Measurements from ENCODE around the gene CAB39.

The CAB39 gene

GRCh38 chr2:230758566-230759480, 46.2 kb downstream of the CAB39 start:
- DNase-seq: no peak

GRCh38 chr2:230759481-230760167, 47.0 kb downstream of the CAB39 start:
- no peak for DNase-seq

DNA sequence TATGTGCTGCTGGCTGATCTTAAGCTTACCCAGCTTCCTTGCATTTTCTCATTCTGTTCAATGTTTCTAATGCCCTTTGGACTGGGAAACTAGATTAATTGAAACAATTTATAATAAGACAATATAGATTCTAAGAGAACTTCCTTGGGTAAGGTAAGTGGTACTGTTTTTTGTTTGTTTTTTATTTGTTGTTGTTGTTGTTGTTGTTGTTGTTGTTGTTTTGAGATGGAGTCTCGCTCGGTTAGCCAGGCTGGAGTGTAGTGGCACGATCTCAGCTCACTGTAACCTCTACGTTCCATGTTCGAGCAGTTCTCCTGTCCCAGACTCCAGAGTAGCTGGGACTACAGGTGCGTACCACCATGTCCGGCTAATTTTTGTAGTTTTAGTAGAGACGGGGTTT, 49.1 kb downstream of the CAB39 start:
- no peak for DNase-seq

GRCh38 chr2:230762317-230762896, 49.8 kb downstream of the CAB39 start:
- DNase-seq: no peak

- no peak for DNase-seq
Observed at GRCh38 chr2:230764346-230764745, 51.7 kb downstream of the CAB39 start.

GRCh38 chr2:230765611-230766300, 53.1 kb downstream of the CAB39 start:
- DNase-seq: no peak

GRCh38 chr2:230767862-230768388, 55.3 kb downstream of the CAB39 start:
- no peak for DNase-seq

DNA sequence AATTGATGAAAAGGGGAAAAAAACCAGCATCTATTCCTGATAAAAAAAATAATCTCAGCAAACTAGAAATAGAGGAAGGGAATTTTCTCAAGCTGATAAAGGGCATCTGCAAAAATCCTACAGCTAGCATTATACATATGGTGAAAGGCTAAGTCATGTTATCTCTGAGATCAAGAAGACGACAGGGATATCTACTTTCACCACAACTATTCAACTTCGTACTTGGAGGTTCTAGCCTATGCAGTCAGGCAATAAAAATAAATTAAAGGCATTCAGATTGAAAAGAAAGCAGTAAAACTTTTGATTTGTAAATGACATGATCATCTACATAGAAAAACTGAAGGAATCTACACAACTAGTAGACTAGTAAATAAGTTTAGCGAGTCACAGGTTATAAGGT, 58.2 kb downstream of the CAB39 start:
- DNase-seq: no peak

- no peak for DNase-seq
Observed at GRCh38 chr2:230772156-230772555, 59.5 kb downstream of the CAB39 start.

GRCh38 chr2:230773039-230773773, 60.6 kb downstream of the CAB39 start:
- no peak for DNase-seq

DNA sequence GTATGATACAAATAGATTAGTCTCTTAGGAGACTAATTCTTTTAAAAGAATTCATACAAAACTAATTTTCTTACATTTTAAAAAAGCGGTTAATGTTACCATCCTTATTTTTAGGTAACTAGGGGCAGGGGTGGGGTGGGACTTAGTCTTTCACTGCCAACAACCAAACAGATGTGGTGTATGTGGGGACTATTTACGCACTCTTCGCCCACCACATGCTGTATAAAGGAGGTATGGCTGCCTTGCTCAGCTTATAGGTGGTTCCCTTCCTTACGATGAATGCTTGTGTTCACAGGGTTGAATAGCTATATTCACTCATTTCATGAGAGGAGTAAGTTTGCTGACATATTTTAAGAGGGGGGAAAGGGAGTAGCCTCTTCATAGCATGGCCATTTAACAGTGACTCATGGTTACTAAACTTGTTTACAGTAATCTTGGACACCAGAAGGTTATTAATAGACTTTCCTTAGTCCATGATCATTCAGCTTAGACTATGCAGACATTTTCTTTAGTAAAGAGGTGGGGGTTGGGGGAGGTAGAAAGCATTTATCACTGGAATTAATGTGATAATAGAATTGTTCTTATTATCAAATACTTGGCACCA, 61.8 kb downstream of the CAB39 start:
- DNase-seq: no peak

- DNase-seq: no peak
Observed at GRCh38 chr2:230775737-230776136, 63.1 kb downstream of the CAB39 start.

DNA sequence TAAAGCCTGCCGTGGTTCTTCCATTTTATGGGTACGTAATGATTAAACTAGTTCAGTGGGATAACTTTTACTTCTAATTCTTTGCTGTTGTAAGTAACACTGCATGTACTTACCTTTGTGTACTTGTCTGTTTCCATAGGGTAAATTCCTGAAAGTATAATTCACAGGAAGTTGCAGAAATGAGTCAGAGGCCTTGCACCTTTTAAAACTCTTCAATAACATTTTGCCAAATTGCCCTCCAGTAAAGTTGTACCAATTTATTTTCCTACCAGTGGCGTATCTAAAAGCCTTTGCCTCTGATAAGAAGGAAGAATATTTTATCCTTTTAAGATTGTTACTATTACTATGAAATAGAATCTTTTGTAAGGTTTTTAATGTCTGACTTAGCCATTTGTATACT, 65.1 kb downstream of the CAB39 start:
- DNase-seq: no peak

- no peak for DNase-seq
Observed at GRCh38 chr2:230778350-230779063, 65.9 kb downstream of the CAB39 start.

- no peak for DNase-seq
Observed at GRCh38 chr2:230779126-230779525, 66.5 kb downstream of the CAB39 start.

GRCh38 chr2:230779607-230780006, 67.0 kb downstream of the CAB39 start:
- DNase-seq: no peak

DNA sequence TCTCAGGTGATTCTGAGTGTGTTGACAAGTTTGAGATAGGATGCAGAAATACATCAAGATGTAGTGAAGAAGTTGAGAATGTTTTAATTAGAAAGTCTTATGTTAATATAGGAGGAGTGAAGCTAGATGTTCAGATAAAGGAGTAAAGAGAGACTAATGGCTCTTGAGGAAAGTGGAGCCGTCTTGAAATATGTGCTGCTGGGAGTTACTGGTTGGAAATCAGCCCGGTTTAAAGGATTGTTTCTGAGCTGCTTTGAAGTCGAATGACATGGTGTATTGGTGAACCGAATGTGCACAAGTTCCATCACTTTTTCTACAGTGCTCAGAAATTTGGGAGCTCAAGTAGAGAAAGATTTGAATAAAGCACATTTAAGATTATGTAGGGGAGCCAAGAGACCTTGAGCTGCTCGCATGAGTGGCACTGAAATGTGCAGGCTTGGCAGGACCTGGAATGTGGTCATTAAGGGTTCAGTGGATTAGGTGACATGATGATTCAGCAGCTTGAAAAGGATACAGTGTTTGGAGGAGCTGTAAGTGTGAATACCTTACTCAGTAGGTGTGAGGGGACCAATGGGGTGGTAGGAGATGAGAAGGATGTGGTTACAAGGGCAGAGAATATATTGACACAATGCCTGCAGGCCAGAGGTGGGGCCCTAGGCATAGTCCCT, 68.6 kb downstream of the CAB39 start:
- DNase-seq: no peak

GRCh38 chr2:230783101-230783500, 70.5 kb downstream of the CAB39 start:
- no peak for DNase-seq

DNA sequence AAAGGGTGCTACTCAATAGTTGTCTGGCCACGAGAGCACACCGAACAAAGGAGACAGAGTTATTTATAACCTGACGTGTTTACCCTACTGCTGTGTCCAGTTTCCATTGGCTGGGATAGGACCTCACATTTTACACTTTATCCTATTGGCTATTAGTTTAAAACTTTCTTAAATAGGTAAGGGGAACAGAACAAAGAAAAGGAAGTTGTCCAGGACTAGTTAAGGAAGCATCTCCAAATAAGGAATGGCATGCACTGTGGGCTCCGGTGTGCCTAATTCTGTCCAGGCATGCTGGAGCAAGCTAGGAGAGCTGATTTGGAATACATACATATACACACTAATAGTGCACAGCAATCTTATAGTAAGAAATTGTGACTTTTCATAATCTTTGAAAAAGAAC, 72.2 kb downstream of the CAB39 start:
- DNase-seq: no peak

DNA sequence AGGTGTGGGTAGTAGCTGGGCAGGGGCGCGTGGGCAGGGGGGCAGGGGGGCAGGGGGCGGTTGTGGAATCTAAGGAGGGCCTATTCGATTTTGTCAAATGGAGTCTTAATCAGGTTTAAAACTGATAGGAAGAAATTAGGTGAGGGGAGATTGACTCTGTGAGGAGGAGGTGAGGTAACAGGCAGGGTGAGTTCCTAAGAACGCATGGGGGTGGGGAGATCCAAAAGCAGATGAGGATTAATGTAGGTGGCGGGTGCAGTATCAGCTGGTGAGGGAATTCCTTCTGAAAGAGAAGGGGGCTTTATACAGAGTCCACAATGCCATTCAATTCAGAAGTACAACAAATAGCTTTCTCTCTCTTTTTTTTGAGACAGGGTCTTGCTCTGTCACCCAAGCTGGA, 72.7 kb downstream of the CAB39 start:
- DNase-seq: no peak

GRCh38 chr2:230787101-230787500, 74.5 kb downstream of the CAB39 start:
- no peak for DNase-seq
